MG63 (cell line): ENCODE measurements around the gene LENG9. TPM values are rescaled to one million over a fixed set of nuclear protein-coding genes. Genes with fewer than 3 reads are reported as not detected.

ENCODE experiments used
- total RNA-seq: library from RNA; depleted of rRNA; stranded (reverse); fragments of >200 nt; shearing (Covaris generic); gene quantifications from 2 replicates; pipeline ENCODE4 v1.2.3, GENCODE V29; 2014; ENCODE audit warnings: low replicate concordance; rRNA removed

LENG9 gene
- total RNA-seq, 1 experiment from 2014 or later = 8.6 TPM

Other genes with a start within 250 kb of the LENG9 start
- gene LILRB3, start 240.8 kb downstream of the LENG9 start, total RNA-seq = not detected in 2 replicates
- not detected in 2 replicates for gene LILRA6, start 221.0 kb downstream of the LENG9 start, total RNA-seq
- gene LILRB5, start 206.5 kb downstream of the LENG9 start, total RNA-seq = not detected in 2 replicates
- not detected in 2 replicates for gene LILRB2, start 182.7 kb downstream of the LENG9 start, total RNA-seq
- not detected in 2 replicates for gene LILRA5, start 150.6 kb downstream of the LENG9 start, total RNA-seq
- gene LILRA4, start 124.6 kb downstream of the LENG9 start, total RNA-seq = not detected in 2 replicates
- gene LAIR1, start 98.8 kb downstream of the LENG9 start, total RNA-seq = not detected in 2 replicates
- gene TTYH1, start 48.3 kb downstream of the LENG9 start, total RNA-seq = not detected in 2 replicates
- 5.2 and 6.6 TPM in 2 replicates for gene LENG8, start 14.6 kb downstream of the LENG9 start, total RNA-seq
- 4.1 and 10.1 TPM in 2 replicates for gene CDC42EP5, start 9.5 kb upstream of the LENG9 start, total RNA-seq
- not detected in 2 replicates for gene LAIR2, start 39.1 kb upstream of the LENG9 start, total RNA-seq
- not detected in 2 replicates for gene LILRA2, start 110.0 kb upstream of the LENG9 start, total RNA-seq
- not detected in 2 replicates for gene LILRA1, start 129.9 kb upstream of the LENG9 start, total RNA-seq
- not detected in 2 replicates for gene LILRB1, start 166.7 kb upstream of the LENG9 start, total RNA-seq
- not detected in 2 replicates for gene LILRB4, start 199.2 kb upstream of the LENG9 start, total RNA-seq